Activated CD4-positive, alpha-beta memory T cell treated with anti-CD3 and anti-CD28 coated beads for 36 hours (primary cell): ENCODE measurements around the gene POTEJ. TPM values are rescaled to one million over a fixed set of nuclear protein-coding genes. Genes with fewer than 3 reads are reported as not detected.
"Not testable (repeated sequence)": the region's sequence is repeated elsewhere in the genome, so short reads cannot be mapped to it uniquely, and the experiment has no call there.

Experiments
- CTCF ChIA-PET: fragments of 350-600 bp; sonication (Branson Sonifier 250); formaldehyde crosslinking; loops from one replicate; lab custom pipeline; 2021; ENCODE audit warnings: antibody characterized with exemption, inconsistent platforms; lab: Charles Lee
- POLR2A ChIA-PET: fragments of 350-600 bp; sonication (Branson Sonifier 250); formaldehyde crosslinking; loops from one replicate; lab custom pipeline; 2021; ENCODE audit warnings: antibody characterized with exemption; lab: Charles Lee
- DNase-seq: peaks from one replicate; pipeline ENCODE4 v3.0.0-alpha.2; 2020
- H3K27ac Mint-ChIP-seq: one replicate; pipeline ENCODE4 v1.8.0; 2021; ENCODE audit warnings: mixed read lengths
- H3K27me3 Mint-ChIP-seq: one replicate; pipeline ENCODE4 v1.8.0; 2021; ENCODE audit warnings: mixed read lengths
- H3K36me3 Mint-ChIP-seq: one replicate; pipeline ENCODE4 v1.8.0; 2021; ENCODE audit warnings: mixed read lengths
- H3K4me1 Mint-ChIP-seq: one replicate; pipeline ENCODE4 v1.8.0; 2021; ENCODE audit warnings: low read depth, mixed read lengths
- H3K4me3 Mint-ChIP-seq: one replicate; pipeline ENCODE4 v1.8.0; 2021; ENCODE audit warnings: mild to moderate bottlenecking, mixed read lengths
- H3K9me3 Mint-ChIP-seq: one replicate; pipeline ENCODE4 v1.8.0; 2021; ENCODE audit warnings: mixed read lengths
- intact Hi-C: fragments of 100-400 bp; cut with micrococcal nuclease; formaldehyde crosslinking; loops from one replicate; pipeline ENCODE4 v1.15.1; 2023
- total RNA-seq, 2 experiments: library from RNA; stranded (reverse); gene quantifications; one replicate each; pipeline ENCODE4 v1.2.3, GENCODE V29; 2021

The POTEJ gene
- total RNA-seq: not detected

DNA sequence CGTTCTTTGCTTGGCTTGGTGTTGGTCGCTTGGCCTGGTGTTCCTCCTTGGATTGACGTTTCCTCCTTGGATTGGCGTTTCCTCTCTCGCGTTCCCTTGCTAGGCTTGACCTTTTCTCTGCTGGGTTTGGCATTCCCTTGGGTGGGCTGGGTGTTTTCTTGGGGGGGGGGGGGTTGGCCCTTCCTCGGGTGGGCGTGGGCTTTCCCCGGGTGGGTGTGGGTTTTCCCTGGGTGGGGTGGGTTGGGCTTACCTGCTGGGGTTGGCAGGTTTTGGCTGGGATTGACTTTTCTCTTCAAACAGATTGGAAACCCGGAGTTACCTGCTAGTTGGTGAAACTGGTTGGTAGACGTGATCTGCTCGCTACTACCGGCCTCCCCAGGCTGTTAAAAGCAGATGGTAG lies at the start of gene POTEJ:
TSS of gene POTEJ (plus strand) at position 301 of the 400 bp plus-strand sequence. CDS start at position 394, 93 bp downstream.
- DNase-seq, H3K27ac Mint-ChIP-seq, H3K4me1 Mint-ChIP-seq, CTCF ChIA-PET, H3K4me3 Mint-ChIP-seq, H3K36me3 Mint-ChIP-seq, H3K9me3 Mint-ChIP-seq, POLR2A ChIA-PET, H3K27me3 Mint-ChIP-seq, intact Hi-C loops: not testable (repeated sequence)

DNA sequence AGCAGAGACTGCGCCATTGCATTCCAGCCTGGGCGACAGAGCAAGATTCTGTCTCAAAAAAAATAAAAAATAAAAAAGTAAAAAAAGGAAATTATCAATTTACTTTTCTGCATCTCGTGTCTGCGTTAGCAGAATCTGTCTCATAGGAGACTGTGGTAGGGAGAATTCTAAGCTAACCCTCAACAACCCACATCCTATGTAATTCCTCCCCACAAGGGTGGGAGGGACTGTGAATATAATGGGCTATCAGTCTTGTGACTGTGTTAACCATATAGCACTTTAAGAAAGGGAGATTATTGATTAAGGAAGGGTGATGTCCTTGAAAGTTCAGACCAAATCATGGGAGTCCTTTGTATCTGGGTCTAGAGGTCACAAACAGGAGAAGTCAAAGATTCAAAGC lies 45.1 kb upstream of the POTEJ start:
- not testable (repeated sequence) for DNase-seq, H3K36me3 Mint-ChIP-seq

DNA sequence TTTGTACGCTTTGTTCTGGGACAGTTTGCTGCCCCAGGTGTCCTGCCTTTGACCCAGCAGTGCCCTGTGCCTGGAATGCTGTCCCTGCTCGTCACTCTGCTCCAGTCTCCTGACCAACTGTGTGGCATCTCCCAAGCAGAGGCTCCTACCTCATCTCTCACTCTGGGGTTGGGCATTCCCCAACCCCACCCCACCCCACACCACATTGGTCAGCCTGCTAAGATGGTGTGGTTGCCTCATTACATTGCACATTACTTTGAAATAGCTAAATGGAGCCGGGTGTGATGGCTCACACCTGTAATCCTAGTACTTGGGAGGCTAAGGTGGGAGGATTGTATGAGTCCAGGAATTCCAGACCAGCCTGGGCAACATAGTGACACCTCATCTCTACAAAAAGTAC lies 39.3 kb upstream of the POTEJ start:
- not testable (repeated sequence) for DNase-seq

More for the DNA sequence above, 45.1 kb upstream of the POTEJ start:
- H3K27ac Mint-ChIP-seq, H3K4me1 Mint-ChIP-seq, H3K27me3 Mint-ChIP-seq, POLR2A ChIA-PET, H3K9me3 Mint-ChIP-seq, CTCF ChIA-PET, H3K4me3 Mint-ChIP-seq, intact Hi-C loops: not testable (repeated sequence)

DNA sequence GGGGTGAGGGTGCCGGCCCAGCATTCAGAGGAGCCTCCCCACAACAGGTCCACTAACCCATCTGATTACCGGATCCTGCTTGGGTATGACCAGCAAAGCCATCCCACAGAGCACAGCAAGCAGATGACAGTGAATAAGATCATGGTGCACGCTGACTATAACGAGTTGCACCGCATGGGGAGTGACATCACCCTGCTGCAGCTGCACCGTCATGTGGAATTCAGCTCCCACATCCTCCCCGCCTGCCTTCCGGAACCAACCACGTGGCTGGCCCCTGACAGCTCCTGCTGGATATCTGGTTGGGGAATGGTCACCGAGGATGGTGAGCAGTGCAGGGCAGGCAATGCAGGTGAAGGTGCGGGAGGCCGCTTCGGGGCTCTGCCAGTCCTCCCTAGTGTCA lies 37.0 kb upstream of the POTEJ start:
- H3K4me3 Mint-ChIP-seq, H3K9me3 Mint-ChIP-seq, H3K27me3 Mint-ChIP-seq, DNase-seq, CTCF ChIA-PET, H3K36me3 Mint-ChIP-seq, H3K4me1 Mint-ChIP-seq, intact Hi-C loops, POLR2A ChIA-PET, H3K27ac Mint-ChIP-seq: not testable (repeated sequence)

More for the DNA sequence above, 39.3 kb upstream of the POTEJ start:
- H3K27ac Mint-ChIP-seq, H3K27me3 Mint-ChIP-seq, H3K4me1 Mint-ChIP-seq, H3K4me3 Mint-ChIP-seq, POLR2A ChIA-PET, CTCF ChIA-PET, intact Hi-C loops, H3K9me3 Mint-ChIP-seq, H3K36me3 Mint-ChIP-seq: not testable (repeated sequence)

DNA sequence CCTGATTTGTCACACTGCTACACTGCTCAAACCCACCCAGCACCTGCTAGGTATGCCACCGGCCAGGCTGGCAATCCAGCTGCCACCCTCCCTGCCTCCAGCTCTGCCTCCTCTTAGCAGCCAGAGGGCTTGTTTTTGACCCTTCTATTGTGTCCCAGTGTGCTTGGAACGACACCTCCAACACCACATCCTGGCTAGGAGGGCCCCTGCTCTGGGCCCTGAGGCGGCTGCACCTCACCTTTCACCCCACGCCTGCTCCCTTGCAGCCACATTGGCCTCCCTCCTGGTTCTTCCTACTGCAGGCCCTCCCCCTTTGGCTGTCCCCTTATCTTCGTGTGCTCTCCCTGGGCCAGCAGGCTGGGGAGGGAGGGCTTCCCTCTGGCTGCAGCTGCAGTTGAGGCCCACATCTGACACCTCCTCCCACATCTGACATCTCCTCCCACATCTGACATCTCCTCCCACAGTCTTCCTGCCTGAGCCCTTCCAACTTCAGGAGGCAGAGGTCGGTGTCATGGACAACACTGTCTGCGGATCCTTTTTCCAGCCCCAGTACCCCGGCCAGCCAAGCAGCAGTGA lies 34.9 kb upstream of the POTEJ start:
- CTCF ChIA-PET, H3K36me3 Mint-ChIP-seq, H3K4me3 Mint-ChIP-seq, H3K27me3 Mint-ChIP-seq, intact Hi-C loops, H3K9me3 Mint-ChIP-seq, POLR2A ChIA-PET, H3K27ac Mint-ChIP-seq, H3K4me1 Mint-ChIP-seq, DNase-seq: not testable (repeated sequence)

DNA sequence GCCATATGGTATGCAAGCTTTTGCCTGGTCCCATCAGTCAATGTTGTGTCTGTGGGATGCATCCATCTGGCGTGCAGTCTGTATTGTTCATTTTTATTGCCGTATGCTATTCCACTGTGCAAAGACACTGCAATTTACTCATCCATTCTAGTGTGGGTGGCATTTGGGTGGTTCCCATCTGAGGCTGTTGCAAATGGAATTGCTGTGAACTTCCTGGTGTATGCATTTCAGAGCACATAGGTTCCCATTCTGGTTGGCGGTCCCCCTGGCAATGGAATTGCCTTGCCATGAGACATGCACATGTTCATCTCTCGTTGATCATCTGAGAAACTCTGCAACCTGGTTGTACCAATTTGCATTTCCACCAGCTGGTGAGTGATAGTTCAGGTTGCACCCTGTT lies 33.7 kb upstream of the POTEJ start:
- H3K9me3 Mint-ChIP-seq, DNase-seq, intact Hi-C loops, H3K4me1 Mint-ChIP-seq, CTCF ChIA-PET, H3K36me3 Mint-ChIP-seq, H3K27ac Mint-ChIP-seq, H3K27me3 Mint-ChIP-seq, POLR2A ChIA-PET, H3K4me3 Mint-ChIP-seq: not testable (repeated sequence)

DNA sequence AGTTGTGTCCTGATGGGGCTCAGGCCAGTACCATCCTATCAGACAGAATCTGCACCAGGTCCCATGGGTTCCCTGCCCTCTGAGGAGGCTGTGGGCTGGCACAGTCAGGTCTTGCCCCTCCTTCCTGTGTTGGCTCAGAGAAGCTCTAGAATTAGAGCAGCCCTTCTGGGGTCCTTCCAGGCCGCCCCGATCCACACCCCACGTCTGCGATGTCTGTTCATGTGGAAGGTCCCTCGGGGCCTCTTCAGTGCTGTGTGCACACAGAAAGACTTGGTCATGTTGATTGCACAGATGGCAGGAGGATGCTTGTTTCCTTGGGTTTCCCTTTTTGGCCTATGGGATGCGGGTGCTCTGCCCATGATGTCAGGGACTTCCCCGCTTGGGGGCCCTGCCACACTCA lies 32.1 kb upstream of the POTEJ start:
- H3K36me3 Mint-ChIP-seq, H3K27me3 Mint-ChIP-seq, H3K4me3 Mint-ChIP-seq, CTCF ChIA-PET, H3K4me1 Mint-ChIP-seq, intact Hi-C loops, H3K9me3 Mint-ChIP-seq, POLR2A ChIA-PET, DNase-seq, H3K27ac Mint-ChIP-seq: not testable (repeated sequence)

DNA sequence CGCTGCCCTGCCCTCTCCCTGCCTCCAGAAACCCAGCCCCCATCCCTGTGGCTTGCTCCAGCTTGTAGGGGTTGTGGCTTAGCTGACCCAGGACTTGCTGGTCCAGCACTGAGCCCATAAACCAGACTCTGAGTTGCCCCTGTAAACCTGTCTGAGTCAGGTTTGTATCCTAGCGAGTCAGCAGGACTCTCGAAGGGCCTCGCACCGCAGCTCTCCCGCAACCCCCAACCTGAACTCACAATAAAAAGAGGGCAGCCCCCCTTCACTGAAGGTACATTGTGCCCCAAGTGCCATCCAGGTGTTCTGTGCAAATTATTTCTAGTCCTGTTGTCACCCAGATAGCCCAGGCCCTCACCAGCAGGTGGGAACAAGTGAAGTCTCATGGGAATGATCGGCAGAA lies 29.7 kb upstream of the POTEJ start:
- H3K27me3 Mint-ChIP-seq, H3K4me3 Mint-ChIP-seq, H3K4me1 Mint-ChIP-seq, CTCF ChIA-PET, POLR2A ChIA-PET, H3K36me3 Mint-ChIP-seq, H3K9me3 Mint-ChIP-seq, H3K27ac Mint-ChIP-seq, DNase-seq, intact Hi-C loops: not testable (repeated sequence)

DNA sequence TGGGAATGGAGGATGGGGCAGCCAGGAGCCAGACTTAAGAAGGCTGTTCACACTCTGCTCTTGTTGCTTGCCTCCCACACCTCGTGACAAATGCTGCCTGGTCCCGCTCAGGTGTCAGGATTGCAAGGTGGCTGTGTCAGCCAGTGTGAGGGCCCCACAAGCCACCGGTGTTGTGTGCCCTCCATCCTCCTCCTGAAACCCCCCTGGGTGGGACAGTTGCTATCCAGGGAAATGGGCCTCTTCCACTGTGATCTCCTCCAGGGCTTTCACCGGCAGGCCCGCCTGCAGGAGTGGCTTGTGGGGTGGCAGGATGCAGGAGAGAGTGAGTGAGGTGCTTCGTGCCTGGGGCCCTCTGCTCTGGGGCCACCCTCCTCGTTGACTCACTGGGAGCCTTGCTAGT lies 28.3 kb upstream of the POTEJ start:
- H3K27me3 Mint-ChIP-seq, intact Hi-C loops, POLR2A ChIA-PET, H3K27ac Mint-ChIP-seq, H3K4me1 Mint-ChIP-seq, DNase-seq, CTCF ChIA-PET, H3K4me3 Mint-ChIP-seq, H3K36me3 Mint-ChIP-seq, H3K9me3 Mint-ChIP-seq: not testable (repeated sequence)

DNA sequence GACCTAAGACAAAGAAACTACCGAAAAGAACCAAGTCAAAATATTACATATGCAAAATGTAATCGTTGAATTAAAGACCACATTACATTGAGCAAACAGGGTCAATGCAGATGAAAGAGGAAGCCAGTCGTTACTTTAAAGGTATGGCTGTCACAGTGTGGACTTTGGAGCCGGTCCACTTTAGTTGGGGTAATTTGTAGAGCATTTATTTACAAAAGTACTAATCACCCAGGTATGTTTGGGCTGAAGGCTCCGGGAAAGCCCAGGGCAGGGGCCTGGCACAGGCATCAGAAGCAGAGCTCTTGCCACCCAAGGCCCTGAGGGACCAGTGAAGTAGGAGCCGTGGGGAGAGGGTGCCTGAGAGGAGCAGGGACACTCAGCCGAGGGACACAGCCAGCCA lies 27.7 kb upstream of the POTEJ start:
- DNase-seq, H3K9me3 Mint-ChIP-seq, H3K27me3 Mint-ChIP-seq, H3K4me3 Mint-ChIP-seq, intact Hi-C loops, H3K36me3 Mint-ChIP-seq, CTCF ChIA-PET, H3K27ac Mint-ChIP-seq, H3K4me1 Mint-ChIP-seq, POLR2A ChIA-PET: not testable (repeated sequence)

DNA sequence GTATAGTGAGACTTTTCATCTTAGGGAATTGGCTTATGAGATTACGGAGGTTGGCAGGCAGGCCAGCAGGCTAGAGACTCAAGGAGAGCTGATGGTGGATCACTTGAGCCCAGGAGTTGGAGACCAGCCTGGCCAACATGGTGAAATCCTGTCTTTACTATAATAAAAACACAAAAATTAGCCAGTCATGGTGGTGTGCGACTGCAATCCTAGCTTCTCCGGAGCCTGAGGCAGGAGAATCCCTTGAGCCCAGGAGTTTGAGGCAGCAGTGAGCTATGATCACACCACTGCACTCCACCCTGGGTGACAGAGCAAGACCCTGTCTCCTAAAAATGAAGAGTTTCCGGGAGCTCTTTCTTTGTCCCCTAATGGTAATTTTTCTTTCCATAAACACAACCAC lies 26.5 kb upstream of the POTEJ start:
- H3K4me3 Mint-ChIP-seq, H3K27ac Mint-ChIP-seq, POLR2A ChIA-PET: not testable (repeated sequence)

DNA sequence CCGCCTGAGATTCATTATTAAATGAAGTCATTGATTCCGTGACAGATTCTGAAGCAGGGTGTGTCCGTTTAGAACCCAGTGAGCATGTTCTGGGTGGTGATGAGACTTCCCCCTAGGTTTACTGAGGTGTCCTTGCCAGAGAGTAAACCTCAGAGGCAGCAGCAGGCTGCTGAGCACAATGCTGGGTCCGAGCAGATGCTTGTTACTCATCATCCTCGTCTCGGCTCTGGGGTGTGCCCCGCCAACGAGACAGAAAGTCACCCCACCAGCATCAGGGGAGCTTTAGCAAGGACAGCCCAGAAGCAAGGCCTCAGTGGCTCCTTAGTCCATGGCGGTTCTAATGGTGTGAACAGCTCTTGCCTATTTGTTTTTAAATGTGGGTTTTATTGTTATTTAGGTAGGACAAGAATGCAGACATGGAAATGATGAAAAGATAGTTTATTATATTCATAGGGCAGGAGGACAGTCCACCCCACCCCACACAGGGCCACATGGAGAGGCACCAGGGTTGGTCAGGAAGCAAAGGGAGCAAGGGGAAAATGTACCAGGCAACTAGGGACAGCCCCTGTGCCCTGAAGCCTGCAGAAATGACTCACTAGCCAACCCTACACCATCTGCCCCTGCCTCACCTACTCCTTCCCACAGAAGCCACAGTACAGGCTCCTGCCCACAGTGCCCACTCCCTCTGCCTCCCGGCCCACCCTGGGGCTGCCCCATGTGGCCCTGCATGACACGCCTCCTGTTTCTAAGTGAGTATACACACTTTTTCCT lies 22.4 kb upstream of the POTEJ start:
- POLR2A ChIA-PET, H3K27ac Mint-ChIP-seq, H3K4me3 Mint-ChIP-seq, H3K36me3 Mint-ChIP-seq, intact Hi-C loops, H3K9me3 Mint-ChIP-seq, H3K4me1 Mint-ChIP-seq, H3K27me3 Mint-ChIP-seq, CTCF ChIA-PET: not testable (repeated sequence)
- DNase-seq: peak; percentile 41

More for the DNA sequence above, 26.5 kb upstream of the POTEJ start:
- DNase-seq, intact Hi-C loops, H3K9me3 Mint-ChIP-seq, H3K36me3 Mint-ChIP-seq, H3K4me1 Mint-ChIP-seq, H3K27me3 Mint-ChIP-seq, CTCF ChIA-PET: not testable (repeated sequence)
